ENCODE measurements around the gene VAPA. TPM values are rescaled to one million over a fixed set of nuclear protein-coding genes. Genes with fewer than 3 reads are reported as not detected.

VAPA gene
- total and polyA plus RNA-seq, 2 donors (not counting 3 experiments of a cell fraction or from before 2014, with no cell fraction given), result 105 to 163 TPM

DNA sequence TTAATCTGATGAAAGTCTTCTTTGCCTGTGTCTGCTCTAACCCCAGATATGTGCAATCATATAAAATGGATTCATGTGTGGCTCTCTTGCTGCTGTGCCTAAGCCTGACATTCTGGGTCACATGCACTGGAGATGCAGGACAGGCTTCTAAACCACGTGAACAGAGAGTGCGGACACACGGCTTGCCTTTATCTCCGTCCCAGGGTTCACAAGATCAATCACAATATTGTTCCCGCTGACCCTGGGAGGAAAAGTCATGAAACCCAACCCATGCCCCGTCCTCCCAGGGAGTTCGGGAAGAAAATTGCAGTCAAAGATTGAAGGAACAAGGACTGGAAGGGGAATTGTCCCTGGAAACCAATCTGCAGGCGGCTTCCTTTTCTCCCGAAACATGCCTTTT is 74.8 kb downstream of the VAPA start:
- ChIA-PET POLR2A (no interaction called here), CTCF (interaction anchor here (0.8 to 1.5 kb wide), 2 partner anchors 28 to 530 kb away, joined by 3 read pairs; no protein-coding TSS in a partner anchor)
- no peaks in the 10 kb centered on the region for H3K4me1 ChIP-seq (ENCODE audit: control insufficient read depth, extremely low read depth, insufficient read depth, low read length)
- H3K79me2 ChIP-seq (ENCODE audit: control insufficient read depth, insufficient read depth, low read length), result no peaks in the 10 kb centered on the region
- H3K4me3 ChIP-seq (replicated peaks in 1 of 3; ENCODE audit: insufficient read depth in 1 of 3, low read depth in 1 of 3, low read length in 3 of 3), result no peak overlapping the region
- H3K36me3 ChIP-seq (ENCODE audit: control insufficient read depth in 2 of 2, extremely low read depth in 1 of 2, insufficient read depth in 2 of 2, low read length in 2 of 2), result no peaks in the 10 kb centered on the region
- H3K9me3 ChIP-seq (replicated peaks; ENCODE audit: control insufficient read depth, insufficient read depth, low read length), result no peaks in the 10 kb centered on the region
- H3K27me3 ChIP-seq (ENCODE audit: control insufficient read depth in 2 of 2, insufficient read depth in 2 of 2, low read length in 2 of 2), result peaks cover 13 to 27% of the 10 kb centered on the region in 2 experiments
- intact Hi-C loops (cut with micrococcal nuclease), result no loop called here
- no peak overlapping the region for H3K27ac ChIP-seq (ENCODE audit: insufficient read depth, low read depth, low read length)
- TF ChIP-seq, protein P1, sequence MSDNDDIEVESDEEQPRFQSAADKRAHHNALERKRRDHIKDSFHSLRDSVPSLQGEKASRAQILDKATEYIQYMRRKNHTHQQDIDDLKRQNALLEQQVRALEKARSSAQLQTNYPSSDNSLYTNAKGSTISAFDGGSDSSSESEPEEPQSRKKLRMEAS (IDR thresholded peaks at IDR 0.05; ENCODE audit: insufficient read depth, insufficient read length), result no peak
- TF ChIP-seq POLR2AphosphoS5 (IDR thresholded peaks at IDR 0.05; ENCODE audit: insufficient read depth, low read depth, low read length) (no peak), EZH2 (IDR thresholded peaks at IDR 0.05; ENCODE audit: borderline replicate concordance, low read depth, low read length, severe bottlenecking) (no peak), POLR2A (IDR thresholded peaks at IDR 0.05; ENCODE audit: low read depth, low read length) (no peak), FOS (IDR thresholded peaks at IDR 0.05; ENCODE audit: borderline replicate concordance, insufficient read depth, low read length) (no peak), GATA2 (IDR thresholded peaks at IDR 0.05; ENCODE audit: insufficient read depth, insufficient read length, low read depth, low read length) (no peak), JUN (IDR thresholded peaks at IDR 0.05; ENCODE audit: borderline replicate concordance, insufficient read depth, insufficient read length, low read depth) (no peak), MYC (IDR thresholded peaks at IDR 0.05; ENCODE audit: low read depth, low read length) (no peak)
- TF ChIP-seq, protein P2, sequence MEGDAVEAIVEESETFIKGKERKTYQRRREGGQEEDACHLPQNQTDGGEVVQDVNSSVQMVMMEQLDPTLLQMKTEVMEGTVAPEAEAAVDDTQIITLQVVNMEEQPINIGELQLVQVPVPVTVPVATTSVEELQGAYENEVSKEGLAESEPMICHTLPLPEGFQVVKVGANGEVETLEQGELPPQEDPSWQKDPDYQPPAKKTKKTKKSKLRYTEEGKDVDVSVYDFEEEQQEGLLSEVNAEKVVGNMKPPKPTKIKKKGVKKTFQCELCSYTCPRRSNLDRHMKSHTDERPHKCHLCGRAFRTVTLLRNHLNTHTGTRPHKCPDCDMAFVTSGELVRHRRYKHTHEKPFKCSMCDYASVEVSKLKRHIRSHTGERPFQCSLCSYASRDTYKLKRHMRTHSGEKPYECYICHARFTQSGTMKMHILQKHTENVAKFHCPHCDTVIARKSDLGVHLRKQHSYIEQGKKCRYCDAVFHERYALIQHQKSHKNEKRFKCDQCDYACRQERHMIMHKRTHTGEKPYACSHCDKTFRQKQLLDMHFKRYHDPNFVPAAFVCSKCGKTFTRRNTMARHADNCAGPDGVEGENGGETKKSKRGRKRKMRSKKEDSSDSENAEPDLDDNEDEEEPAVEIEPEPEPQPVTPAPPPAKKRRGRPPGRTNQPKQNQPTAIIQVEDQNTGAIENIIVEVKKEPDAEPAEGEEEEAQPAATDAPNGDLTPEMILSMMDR (IDR thresholded peaks at IDR 0.05; ENCODE audit: extremely low read depth in 1 of 2, insufficient read depth in 1 of 2, low read depth in 1 of 2, low read length in 2 of 2), result no peak
- no peak overlapping the region for H3K4me2 ChIP-seq (ENCODE audit: insufficient read depth, low read length)
- H3K9me1 ChIP-seq (replicated peaks; ENCODE audit: control insufficient read depth, extremely low read depth, insufficient read depth, low read length), result no peaks in the 10 kb centered on the region
- no peak overlapping the region for H2AFZ ChIP-seq (ENCODE audit: low read depth, low read length)
- H3K9ac ChIP-seq (replicated peaks; ENCODE audit: extremely low read depth, insufficient read depth, low read length), result no peak overlapping the region
- dilution Hi-C loops (cut with MboI; ENCODE audit: extremely low pct_ligation_motif_present, low sequenced_read_pairs), result loop anchor here (25.0 kb wide), 1 partner anchor 524 kb away; no protein-coding TSS in a partner anchor
- DNase-seq (ENCODE audit: low read depth, low spot score) (no peak), FAIRE-seq (no peak)
- no peaks in the 10 kb centered on the region for H4K20me1 ChIP-seq (replicated peaks; ENCODE audit: control insufficient read depth, extremely low read depth, insufficient read depth, low read length)
- no TSS peak for BruUV-seq (replicated peaks)
